Right lobe of liver (tissue), 6 donors: ENCODE measurements around the gene GDPGP1. TPM values are rescaled to one million over a fixed set of nuclear protein-coding genes. Genes with fewer than 3 reads are reported as not detected.
A peak's percentile ranks its signal among the peaks of the same experiment; 100 is the strongest.

Experiments used
- ATAC-seq, 4 donors: fragments of 200-7000 bp; cut with Tn5 transposase; one replicate each; pipeline ENCODE4 v1.9.1; 2020; ENCODE audit warnings: mild to moderate bottlenecking in 4 of 4, moderate library complexity in 4 of 4
- DNase-seq, 3 donors: peaks; one replicate each; pipeline ENCODE4 v3.0.0-alpha.2; 2020
- H3K27ac ChIP-seq, 3 donors: fragments of 200-600 bp; one replicate each; pipeline ENCODE4 v1.8.0; 2022
- H3K27me3 ChIP-seq, 2 donors: fragments of 200-600 bp; one replicate each; pipeline ENCODE4 v1.8.0; 2022
- H3K36me3 ChIP-seq, 4 donors: fragments of 200-600 bp; sonication (generic) in 1 of 4; one replicate each; pipeline versions ENCODE4 v1.5.1 to v1.8.0; 2017 to 2022; ENCODE audit warnings: control low read depth in 1 of 4
- H3K4me1 ChIP-seq, 4 donors: fragments of 200-600 bp; sonication (generic) in 1 of 4; one replicate each; pipeline versions ENCODE4 v1.5.1 to v1.8.0; 2017 to 2022; ENCODE audit warnings: control low read depth in 1 of 4
- H3K4me3 ChIP-seq, 3 donors: fragments of 200-600 bp; one replicate each; pipeline ENCODE4 v1.8.0; 2022
- H3K9me3 ChIP-seq, 4 donors: fragments of 200-600 bp; sonication (generic) in 1 of 4; one replicate each; pipeline versions ENCODE4 v1.5.1 to v1.8.0; 2017 to 2022; ENCODE audit warnings: control low read depth in 1 of 4
- POLR2A ChIP-seq: fragments of 450-650 bp; IDR thresholded peaks from one replicate; pipeline ENCODE4 v1.6.1; 2017; ENCODE audit warnings: antibody characterized with exemption, mild to moderate bottlenecking
- WGBS: methylation state at CpG from one replicate; pipeline ENCODE4 v1.1.6; 2018; ENCODE audit warnings: low coverage, low lambda C conversion rate; ENCODE audit not compliant: insufficient coverage; ENCODE audit errors: missing lambda C conversion rate; 5-methylcytosine and 5-hydroxymethylcytosine counted together
- intact Hi-C, 2 donors: fragments of 100-400 bp; cut with DNase I; formaldehyde crosslinking; loops; one replicate each; pipeline versions ENCODE4 v1.11.2 to v1.14.1; 2022
- total RNA-seq, 6 experiments: library from RNA; depleted of rRNA in 2 of 6; stranded (reverse); fragments of >200 nt in 2 of 6; fragmentation: NEBNext Ultra II Directional in 3 of 6; extraction: Animal tissue kit (Norgen Biotek cat#: 25700) in 3 of 6; gene quantifications; one replicate each; pipeline versions ENCODE4 v1.1.0 to v1.2.4, GENCODE V29; 2016 to 2023
- TF ChIP-seq, protein P1 (sequence below), 4 donors: fragments of 200-600 bp in 3 of 4; fragments of 450-650 bp in 1 of 4; IDR thresholded peaks; one replicate each; pipeline versions ENCODE4 v1.5.1 to v1.8.0; 2016 to 2022; ENCODE audit warnings: antibody characterized with exemption in 4 of 4, mild to moderate bottlenecking in 2 of 4
- donor health status: DM: no; HTN: yes; CAD: no.
- donor health status: DM: no; HTN: no; CAD: no.
- donor health status: DM: no; HTN: no; CAD: no.
- donor health status: DM: no; HTN: yes; CAD: no.
- donor health status: DM: no; HTN: yes; CAD: no.

GDPGP1 gene
- total RNA-seq, 6 experiments from 2014 or later: 3.6 to 13.6 (median 7.3) TPM

- peak in 1 of 3 donors; percentile 37 for DNase-seq
- Histone ChIP-seq H3K27me3 (no peaks in the 10 kb centered on the region), H3K4me3 (no peak overlapping the region), H3K9me3 (no peaks in the 10 kb centered on the region), H3K36me3 (no peaks in the 10 kb centered on the region), H3K27ac (no peak overlapping the region), H3K4me1 (peaks cover 0 to 64% (median 9%) of the 10 kb centered on the region in 4 donors)
- ATAC-seq: no peak
- intact Hi-C loops: no loop called here
- 100% methylated on average over 1 of the region's 8 CpGs for WGBS
- TF ChIP-seq, protein P1, sequence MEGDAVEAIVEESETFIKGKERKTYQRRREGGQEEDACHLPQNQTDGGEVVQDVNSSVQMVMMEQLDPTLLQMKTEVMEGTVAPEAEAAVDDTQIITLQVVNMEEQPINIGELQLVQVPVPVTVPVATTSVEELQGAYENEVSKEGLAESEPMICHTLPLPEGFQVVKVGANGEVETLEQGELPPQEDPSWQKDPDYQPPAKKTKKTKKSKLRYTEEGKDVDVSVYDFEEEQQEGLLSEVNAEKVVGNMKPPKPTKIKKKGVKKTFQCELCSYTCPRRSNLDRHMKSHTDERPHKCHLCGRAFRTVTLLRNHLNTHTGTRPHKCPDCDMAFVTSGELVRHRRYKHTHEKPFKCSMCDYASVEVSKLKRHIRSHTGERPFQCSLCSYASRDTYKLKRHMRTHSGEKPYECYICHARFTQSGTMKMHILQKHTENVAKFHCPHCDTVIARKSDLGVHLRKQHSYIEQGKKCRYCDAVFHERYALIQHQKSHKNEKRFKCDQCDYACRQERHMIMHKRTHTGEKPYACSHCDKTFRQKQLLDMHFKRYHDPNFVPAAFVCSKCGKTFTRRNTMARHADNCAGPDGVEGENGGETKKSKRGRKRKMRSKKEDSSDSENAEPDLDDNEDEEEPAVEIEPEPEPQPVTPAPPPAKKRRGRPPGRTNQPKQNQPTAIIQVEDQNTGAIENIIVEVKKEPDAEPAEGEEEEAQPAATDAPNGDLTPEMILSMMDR (IDR thresholded peaks at IDR 0.05): no peak
- TF ChIP-seq POLR2A: no peak
Observed at GRCh38 chr15:90203922-90204321, 30.1 kb upstream of the GDPGP1 start.

DNA sequence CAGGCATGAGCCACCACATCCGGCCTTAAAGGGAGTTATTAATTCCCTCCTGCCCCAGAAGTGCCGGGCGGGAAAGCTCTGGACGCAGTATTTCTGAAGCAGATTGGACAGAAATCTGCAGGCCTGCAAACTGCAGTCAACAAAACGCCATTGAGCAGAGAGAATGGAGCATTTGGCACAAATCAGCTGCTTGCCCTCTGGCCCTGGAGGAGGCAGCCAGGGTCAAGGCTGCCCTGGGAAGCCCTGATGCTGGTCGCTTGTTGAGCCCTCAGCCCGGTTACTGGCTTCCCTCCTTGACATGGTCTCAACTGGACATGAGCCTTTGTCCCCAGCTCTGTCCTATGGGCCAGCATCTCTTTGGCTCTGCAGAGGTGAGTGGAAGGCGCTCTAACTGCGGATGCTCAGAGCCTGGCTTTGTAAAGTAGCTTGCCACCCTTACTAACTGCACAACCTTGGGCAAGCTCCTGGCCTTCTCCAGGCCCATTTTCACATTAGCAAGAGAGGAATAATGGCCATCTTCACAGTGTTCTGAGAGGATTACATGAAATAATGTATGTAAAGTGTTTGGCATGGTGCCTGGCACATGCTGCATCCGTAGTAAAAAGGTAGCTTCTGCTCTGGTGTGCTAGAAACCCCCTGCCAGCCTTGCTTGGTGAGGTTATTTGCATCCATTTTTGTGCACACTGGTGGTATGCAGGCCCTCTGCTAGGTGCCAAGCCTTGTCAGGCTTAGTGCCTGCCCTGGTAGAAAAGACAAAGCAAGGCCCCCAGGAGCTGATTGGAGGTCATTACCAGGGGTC, 28.8 kb upstream of the GDPGP1 start:
- Histone ChIP-seq H3K27ac (no peak overlapping the region), H3K36me3 (no peaks in the 10 kb centered on the region), H3K9me3 (no peaks in the 10 kb centered on the region), H3K4me1 (peaks cover 0 to 63% (median 9%) of the 10 kb centered on the region in 4 donors), H3K4me3 (no peak overlapping the region), H3K27me3 (no peaks in the 10 kb centered on the region)
- intact Hi-C loops: no loop called here
- WGBS: 45% methylated on average over 3 of the region's 10 CpGs
- no peak for ATAC-seq
- TF ChIP-seq, protein P1 (IDR thresholded peaks at IDR 0.05): no peak
- TF ChIP-seq POLR2A: no peak
- DNase-seq: peak in 1 of 3 donors; percentile 46

DNA sequence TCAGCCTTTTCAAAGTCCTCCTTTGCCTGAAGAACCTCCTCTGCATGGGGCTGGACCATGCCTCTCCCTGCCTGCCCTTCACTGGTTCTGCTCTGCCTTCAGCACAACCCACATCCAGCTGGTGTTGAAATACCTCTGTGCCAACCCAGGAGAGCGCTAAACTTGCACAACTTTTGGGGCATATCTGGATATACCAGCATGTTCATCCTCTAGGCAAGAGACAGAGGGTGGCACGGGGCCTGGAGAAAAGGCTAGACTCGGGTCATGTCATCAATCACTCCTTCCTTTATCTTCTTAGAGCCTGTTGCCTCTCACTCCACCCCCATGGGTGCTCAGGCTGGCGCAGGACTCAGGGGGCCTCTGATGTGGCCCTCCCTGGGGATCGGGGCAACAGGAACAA, 28.1 kb upstream of the GDPGP1 start:
- DNase-seq (peak in 1 of 3 donors; percentile 78), ATAC-seq (peak; percentile 31 to 75 (median 47))
- no peaks in the 10 kb centered on the region for H3K27me3 ChIP-seq
- no peak overlapping the region for H3K4me3 ChIP-seq
- H3K4me1 ChIP-seq: peaks cover 0 to 60% (median 6%) of the 10 kb centered on the region in 4 donors
- intact Hi-C loops: no loop called here
- H3K36me3 ChIP-seq: no peaks in the 10 kb centered on the region
- no peak overlapping the region for H3K27ac ChIP-seq
- TF ChIP-seq, protein P1 (IDR thresholded peaks at IDR 0.05): no peak
- TF ChIP-seq POLR2A: no peak
- 17% methylated on average over 3 of the region's 5 CpGs for WGBS
- H3K9me3 ChIP-seq: no peaks in the 10 kb centered on the region

DNA sequence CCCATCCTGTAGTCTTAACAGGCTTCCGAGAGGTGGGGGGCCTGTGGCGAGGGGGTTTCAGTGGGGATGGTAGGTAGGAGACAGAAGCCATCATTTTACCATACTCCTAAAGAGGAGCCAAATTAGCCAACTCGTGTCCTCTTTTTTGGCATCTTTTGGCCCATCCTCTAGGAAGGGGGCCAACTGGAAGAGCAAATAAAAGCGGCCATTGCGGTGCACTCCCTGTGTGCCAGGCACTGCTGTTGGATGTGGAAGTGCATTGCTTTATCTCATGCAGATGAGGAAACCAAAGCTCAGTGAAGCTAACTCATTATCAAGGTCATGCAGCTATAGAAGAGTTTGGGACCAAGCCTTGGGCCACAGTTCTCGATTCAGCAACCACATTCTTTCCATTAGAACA, 26.8 kb upstream of the GDPGP1 start:
- TF ChIP-seq, protein P1 (IDR thresholded peaks at IDR 0.05): no peak
- no peak for TF ChIP-seq POLR2A
- no peaks in the 10 kb centered on the region for H3K36me3 ChIP-seq
- H3K4me3 ChIP-seq: no peak overlapping the region
- intact Hi-C loops: no loop called here
- H3K9me3 ChIP-seq: no peaks in the 10 kb centered on the region
- no peak overlapping the region for H3K27ac ChIP-seq
- H3K27me3 ChIP-seq: no peaks in the 10 kb centered on the region
- DNase-seq: no peak
- ATAC-seq: peak; percentile 29 to 83 (median 50)
- peaks cover 0 to 60% (median 6%) of the 10 kb centered on the region in 4 donors for H3K4me1 ChIP-seq
- WGBS: 58% methylated on average over 6 of the region's 6 CpGs
